Posterior cingulate gyrus (tissue), 11 donors: ENCODE data around the gene AJUBA.
"Not testable (repeated sequence)": the region's sequence is repeated elsewhere in the genome, so short reads cannot be mapped to it uniquely, and the experiment has no call there.

Experiments
- DNase-seq, 10 donors: peaks; one replicate each; pipeline versions ENCODE4 v3.0.0 to v3.0.0-alpha.2; 2020 to 2021; ENCODE audit warnings: mixed read lengths in 3 of 10
- intact Hi-C: fragments of 100-400 bp; cut with DNase I; formaldehyde crosslinking; loops from one replicate; pipeline ENCODE4 v1.15.1; 2023

AJUBA gene

DNA sequence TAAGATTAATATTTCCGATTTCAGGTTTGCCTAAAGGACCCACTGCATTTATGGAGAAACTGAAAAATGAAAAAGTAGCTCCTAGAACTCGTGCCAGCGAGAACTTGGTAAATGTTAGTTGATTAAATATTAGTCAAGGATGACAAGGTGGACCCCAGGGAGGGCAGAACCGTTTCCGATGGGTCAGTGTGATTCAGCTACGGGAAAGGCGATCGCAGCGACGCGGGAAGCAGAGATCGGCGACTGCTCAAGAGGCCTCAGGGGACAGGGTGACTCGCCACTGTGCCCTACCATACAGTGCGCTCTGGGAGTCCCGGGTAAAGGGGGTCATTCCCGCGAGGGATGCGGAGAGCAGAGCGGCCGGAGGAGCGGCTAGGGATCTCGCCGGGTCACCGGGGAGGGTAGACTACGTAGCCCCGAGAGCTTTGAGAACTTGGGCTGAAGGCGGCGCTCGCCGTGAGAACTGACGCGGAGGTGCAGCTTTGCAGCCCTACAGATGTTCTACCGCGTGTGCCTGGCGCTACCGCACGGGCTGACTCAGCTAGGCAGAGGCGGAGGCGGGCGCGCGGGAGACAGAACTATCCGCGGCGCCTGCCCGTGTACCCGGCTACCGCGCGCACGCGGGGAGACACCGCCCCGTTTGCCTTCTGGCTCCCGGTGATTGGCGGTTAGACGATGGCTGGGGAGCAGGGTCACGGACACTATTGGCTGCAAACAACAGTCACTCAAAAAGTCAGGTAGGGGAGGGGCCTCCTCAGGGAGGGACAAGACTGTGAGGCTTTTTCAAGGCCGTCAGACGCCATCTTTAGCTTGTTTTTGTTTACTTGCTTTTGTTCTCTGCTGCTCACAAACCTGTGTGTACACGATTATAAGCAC, 24.4 kb upstream of the AJUBA start:
- DNase-seq = peak; percentile 95 to 100 (median 97)
- intact Hi-C loops = loop anchor here (2.0 kb wide), 1 partner anchor 28 kb away; the partner anchor contains the start of gene PSMB5

DNA sequence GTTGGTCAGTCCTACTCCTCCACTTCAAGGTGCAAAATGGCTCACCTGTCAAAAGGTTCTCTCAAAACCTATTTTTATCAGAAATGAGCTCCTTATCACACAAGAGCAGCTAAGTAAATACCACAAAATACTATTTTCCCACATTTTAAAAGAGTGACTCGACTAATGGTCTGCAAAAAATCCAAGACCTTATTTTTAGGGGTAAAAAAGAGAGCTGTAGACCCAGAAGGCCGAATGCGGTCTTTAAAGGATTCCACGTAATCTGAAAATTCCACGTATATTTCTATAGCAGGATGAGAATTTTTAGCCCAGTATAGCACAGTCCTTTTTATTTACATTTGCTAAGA, 23.8 kb upstream of the AJUBA start:
- DNase-seq = no peak
- intact Hi-C loops = loop anchor here (2.0 kb wide), 1 partner anchor 29 kb away; the partner anchor contains the start of gene PSMB5

DNA sequence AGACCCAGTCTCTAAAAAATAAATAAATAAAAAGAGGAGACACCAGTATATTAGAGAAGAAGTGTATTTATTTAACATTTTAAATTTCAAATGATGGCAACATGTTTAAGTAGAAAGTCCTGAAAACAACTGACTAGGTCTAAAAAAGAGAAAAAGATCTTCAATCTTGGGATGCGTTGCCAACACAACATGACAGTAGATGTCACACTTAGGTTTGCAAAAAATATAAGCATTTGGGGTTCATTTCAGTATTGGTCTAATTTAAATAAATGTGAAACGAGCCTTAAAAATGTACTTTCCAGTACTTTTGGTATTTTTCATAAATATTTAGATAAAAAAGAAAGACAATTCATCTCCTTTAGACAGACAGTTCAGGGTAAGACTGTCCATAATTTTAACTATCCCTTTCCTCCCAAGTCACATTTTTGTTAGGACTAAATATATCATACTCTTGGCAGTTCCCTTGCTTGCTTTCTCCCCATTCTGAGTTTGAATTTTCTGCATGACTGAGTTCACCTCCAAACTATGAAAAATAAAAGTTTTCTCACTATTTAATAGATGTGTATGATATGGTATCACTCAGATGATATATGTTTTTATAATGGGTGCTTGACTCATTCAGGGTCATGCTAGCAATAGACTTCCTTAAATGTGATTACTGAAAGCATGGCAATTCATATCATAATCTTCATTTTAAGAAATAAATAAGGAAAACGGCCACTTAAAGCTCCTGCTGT, 23.3 kb upstream of the AJUBA start:
- no peak for DNase-seq
- intact Hi-C loops = loop anchor here (2.0 kb wide), 1 partner anchor 29 kb away; the partner anchor contains the start of gene PSMB5

DNA sequence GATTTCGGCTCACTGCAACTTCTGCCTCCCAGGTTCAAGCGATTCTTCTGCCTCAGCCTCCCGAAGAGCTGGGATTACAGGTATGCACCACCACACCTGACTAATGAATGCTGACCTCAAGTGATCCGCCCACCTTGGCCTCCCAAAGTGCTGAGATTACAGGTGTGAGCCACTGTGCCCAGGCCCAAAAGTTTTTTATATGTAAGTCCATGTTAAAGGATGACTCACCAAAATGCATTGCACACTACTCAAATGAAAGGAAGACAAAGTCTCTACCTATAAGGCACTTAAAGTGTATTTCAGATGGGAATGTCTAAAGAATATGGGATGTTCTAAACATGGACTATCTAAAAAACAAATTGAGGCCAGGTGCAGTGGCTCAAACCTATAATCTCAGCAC, 21.9 kb upstream of the AJUBA start:
- DNase-seq, intact Hi-C loops: not testable (repeated sequence)

DNA sequence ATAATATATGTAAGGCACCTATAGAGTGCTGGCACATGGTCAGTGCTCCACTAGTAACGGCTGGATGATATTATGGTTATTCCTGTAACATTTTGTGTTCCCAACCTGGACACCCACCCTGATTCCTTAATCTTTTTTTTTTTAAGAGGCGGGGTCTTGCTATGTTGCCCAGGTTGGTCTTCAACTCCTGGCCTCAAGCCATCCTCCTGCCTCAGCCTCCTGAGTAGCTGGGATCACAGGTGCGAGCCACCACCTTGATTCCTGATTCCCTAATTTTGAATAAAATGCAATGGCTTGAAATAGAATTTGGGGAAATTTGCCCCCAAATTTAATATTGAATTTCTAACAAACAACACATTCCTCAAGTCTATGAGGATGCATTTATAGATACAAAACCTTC, 20.2 kb upstream of the AJUBA start:
- intact Hi-C loops = no loop called here
- no peak for DNase-seq

DNA sequence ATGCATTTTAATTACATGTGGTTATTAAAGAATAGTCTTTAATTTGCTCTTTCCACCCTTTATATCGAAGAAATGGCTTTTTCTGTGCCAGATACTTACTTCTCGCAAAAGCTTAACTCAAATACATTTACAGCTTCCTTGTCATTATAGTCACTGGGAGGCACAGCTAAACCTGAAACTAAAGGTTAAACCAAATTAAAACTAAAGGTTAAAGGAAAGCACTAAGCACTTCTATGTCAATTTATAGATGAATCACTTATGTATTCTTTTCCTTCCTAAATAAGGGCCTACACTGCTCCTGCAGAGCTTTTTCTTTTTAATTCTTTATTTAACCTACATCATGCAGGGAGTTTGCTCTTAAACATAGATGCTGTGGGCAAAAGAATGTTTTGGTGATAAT, 18.5 kb upstream of the AJUBA start:
- DNase-seq = no peak
- intact Hi-C loops = no loop called here

DNA sequence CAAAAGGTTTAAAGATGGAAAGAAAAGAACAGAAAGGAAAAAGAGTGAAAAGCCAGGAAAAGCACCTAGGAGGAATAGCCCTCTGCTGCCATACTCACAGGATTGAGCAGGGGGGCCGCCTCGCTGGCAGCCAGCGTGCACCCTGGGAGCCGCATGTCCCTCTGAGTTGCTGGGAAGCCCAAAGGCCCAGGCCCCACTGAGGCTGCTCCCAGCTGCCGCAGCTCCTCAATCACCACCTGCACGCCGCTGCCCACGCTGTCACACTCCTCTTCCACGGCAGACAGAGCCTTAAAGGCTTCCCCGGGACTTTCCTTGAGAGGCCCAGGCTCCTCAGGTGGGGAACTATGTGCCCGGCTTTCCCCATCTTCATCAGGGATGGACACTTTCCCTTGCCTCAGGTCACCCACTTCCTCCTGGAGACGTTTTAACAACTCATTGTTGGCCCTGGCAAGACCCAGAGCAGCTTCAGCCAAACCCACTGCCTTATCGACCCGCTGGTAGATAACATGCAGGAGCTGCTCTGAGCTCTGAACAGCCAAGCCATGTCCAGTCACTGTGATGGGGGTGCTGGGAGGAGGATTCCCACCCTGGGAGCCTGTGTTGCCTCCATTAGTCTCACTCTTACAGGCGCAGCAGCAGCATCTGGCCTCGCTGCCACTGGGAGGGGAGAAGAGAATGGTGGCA, 16.1 kb upstream of the AJUBA start:
- intact Hi-C loops = no loop called here
- DNase-seq = no peak

DNA sequence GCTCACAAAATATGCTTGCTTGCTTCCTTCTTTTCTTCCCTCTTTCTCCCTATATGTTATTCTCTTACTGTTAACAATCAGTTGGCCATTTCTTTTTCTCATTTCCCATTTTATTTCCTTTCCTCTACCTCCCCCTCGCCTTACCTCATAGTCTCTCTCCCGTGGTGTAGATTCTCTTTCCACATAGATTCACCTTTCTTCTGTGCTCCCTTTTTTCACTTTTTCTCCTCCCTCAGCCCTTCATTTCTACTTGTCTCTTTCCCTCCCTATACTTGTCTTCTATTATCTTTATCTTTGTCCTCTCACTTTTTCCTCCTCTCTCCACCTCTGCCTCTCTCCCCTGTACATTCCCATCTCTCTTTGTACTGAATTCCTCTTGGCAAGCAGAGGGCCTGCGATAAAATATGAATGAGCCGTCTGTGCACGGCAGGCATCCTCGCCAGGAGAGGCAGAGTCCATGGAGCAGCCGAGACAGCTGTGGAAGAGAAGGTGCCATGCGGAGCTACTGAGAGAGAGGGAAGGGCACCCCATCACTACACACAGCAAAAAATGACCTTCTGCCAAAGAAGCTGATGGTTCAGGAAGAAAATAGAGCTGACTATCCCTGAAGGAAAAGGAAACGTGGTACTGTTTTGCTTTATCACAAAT, 15.4 kb upstream of the AJUBA start:
- peak in 2 of 10 donors; percentile 43 to 90 for DNase-seq
- intact Hi-C loops = no loop called here

DNA sequence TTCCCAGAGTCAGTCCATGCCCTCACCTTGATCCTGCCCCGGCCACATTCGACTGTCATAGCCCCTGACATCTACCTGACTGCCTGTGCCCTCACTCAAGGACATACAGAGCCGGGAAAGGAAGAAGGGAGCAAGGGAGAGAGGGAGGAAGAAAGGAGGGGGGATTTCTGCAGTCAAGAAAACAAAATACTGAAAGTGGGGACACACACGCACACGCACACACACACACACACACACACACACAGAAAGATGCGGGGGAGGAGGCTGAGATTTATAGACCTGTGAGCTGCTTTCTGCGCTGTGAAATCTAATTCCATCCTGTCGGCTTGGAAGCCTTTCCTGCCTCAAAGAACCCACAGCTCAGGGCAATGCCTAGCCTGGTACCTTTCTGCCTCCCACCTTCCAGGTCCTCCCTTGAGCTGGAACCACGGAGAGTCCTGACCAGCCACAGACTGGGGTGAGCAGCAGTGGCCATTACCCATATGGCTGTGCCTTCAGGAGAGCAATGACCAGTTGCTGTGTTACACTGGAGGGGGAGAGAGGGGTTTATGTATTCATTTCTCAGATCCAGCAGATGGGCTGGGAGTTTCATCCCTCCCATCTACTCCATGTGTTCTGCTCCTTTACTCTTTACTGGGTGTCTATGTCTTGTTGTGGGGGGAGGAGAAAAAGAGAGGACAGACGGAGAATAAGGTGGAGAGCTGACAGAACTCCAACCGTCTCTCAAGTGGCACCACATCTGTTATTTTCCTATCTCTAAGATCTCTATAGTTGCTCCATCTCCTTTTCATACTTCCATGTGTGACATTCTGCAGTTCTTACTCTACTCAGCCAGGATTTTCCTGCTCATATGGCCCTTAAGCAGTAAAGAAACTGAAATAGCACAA, 14.7 kb upstream of the AJUBA start:
- intact Hi-C loops = no loop called here
- no peak for DNase-seq

DNA sequence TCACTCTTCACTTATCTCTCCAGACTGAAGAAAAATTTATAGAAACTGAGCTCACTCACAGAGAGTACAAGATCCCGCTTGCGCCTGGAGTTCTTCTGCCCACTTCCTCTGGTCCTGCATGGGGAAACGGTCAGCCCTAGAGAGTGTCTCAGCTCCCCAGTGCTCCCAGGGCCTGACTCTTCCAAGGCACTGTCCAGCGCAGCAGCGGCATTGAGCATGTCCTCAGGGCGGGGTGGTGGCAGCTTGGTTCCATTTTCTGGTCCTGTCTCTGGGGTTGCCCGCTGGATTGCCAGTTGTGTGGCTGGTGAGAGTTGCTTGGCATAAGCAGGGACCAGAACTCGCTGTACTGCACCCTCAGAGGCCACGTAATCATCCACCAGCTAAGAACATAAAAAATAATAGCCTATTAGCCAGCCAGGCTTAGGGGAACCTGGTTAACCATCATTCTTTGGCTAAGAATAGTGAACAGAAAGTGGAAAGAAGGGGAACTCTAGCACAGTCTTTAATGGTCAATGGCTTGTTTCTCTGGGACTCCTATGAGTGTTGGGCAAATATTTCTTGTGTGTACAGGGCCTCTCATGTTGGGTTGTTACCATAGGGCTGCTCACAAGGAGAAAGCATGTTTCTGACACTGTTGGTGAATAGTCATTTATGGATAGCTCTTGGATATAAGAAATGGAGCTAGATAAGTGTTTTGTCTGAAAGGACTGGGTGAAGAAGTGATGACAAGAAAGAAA, 13.7 kb upstream of the AJUBA start:
- no peak for DNase-seq

DNA sequence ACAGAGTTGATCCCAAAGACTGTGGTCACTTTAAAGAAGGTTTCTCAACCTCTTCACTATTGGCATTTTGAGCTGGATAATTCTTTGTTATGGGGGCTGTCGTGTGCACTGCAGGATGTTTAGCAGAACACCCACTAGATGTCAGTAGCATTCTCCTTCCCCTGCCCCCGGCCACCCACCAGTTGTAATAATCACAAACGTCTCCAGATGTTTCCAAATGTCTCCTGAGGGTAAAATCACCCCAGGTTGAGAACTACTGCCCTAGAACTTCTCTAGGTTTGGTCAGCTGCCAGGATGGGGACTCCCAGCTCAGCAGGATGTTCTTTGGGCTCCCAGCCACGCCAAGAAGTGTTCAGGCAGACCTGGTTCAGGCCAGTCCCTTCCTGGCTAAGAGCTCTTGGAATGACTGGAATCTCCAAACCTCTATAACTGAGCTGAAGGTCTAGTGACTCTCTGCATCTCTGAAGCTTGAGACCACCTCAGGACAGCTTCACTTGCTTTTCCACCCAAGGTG, 12.5 kb upstream of the AJUBA start:
- intact Hi-C loops = loop anchor here (2.0 kb wide), 1 partner anchor 64 kb away; no protein-coding TSS in a partner anchor
- no peak for DNase-seq

More for the DNA sequence above, 13.7 kb upstream of the AJUBA start:
- intact Hi-C loops = loop anchor here (2.0 kb wide), 1 partner anchor 63 kb away; no protein-coding TSS in a partner anchor

DNA sequence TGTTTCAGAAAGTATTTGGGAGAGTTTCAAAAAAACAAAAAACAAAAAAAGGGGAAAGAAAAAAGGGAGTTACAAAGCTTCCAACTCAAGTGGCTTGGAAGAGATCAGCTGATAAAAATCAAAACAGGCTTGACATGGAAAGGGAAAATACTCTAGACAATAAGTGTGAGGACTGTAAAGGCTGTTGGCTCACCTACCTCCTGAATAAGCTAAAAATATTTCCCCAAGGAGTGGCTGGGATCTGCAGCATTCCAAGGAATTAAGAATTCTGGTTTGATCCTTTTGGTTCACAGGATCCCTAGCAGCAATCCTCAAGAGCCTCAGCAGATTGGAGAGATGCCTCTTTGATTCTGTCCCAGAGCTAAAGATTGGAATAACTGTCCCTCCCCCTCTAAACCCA, 11.2 kb upstream of the AJUBA start:
- DNase-seq = no peak
- intact Hi-C loops = no loop called here

DNA sequence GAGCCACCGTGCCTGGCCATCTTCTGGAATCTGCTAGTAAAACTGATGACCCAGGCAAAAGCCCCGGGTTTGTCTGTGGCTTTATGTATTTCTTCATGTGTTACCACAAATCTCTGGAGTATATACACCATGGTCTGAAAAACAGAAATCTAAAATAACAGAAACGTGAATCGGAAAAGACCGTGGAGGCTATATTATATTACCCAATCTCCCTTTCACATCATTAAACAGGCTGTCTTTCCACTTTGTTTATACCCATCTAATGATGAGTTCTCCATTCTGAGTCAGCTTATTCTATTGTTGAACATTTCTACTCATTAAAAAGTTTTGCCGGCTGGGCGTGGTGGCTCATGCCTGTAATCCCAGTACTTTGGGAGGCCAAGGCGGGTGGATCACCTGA, 9.5 kb upstream of the AJUBA start:
- intact Hi-C loops = no loop called here
- DNase-seq = no peak

DNA sequence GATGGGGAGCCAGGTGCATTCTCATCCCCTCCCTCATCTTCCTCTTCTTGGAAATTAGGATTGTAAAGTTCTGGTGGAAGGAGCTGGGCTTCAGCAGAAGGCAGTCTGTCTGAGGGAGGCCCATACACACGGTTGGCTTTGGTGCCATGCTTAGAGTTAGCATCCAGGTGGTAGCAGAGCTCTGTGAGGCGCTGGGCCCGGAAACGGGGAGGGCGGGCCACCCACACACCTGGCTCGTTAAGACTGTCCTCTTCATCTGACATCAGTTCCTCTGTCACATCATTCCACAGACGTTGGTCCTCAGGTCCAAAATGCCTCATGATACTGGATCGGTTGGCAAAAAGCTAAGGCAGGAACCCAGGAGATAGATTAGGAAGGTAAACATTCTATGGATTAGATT, 4.9 kb upstream of the AJUBA start:
- intact Hi-C loops = loop anchor here (10.0 kb wide), 1 partner anchor 52 kb away; no protein-coding TSS in a partner anchor
- DNase-seq = no peak

DNA sequence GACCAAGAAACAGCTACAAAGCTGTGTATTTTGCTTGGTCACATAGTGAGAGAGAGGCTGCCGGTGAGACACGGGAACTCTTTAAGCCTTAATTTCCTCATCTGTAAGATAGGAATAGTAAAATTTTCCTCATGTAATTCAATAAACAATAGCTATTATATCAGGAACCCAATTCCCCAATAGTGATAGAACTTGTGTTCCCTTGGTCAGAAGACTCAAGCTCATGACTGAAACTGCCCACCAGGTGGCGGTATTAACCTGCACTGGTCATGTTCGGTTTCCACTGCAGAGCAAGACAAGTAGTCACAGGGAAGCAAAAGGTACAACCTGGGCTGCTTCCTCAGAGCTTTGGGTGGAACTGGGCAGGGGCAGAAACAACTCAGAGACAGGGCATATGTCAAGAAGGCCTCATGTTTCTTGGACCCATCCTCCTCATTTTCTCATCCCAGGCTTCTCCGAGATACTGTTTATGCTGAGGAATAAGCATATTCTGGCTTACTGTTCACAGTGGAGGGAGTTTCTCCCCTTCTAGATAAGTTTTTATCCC, 4.2 kb upstream of the AJUBA start:
- intact Hi-C loops = loop anchor here (1.0 to 10.0 kb wide), 2 partner anchors 52 to 72 kb away; no protein-coding TSS in a partner anchor
- peak; percentile 78 to 99 (median 94) for DNase-seq

DNA sequence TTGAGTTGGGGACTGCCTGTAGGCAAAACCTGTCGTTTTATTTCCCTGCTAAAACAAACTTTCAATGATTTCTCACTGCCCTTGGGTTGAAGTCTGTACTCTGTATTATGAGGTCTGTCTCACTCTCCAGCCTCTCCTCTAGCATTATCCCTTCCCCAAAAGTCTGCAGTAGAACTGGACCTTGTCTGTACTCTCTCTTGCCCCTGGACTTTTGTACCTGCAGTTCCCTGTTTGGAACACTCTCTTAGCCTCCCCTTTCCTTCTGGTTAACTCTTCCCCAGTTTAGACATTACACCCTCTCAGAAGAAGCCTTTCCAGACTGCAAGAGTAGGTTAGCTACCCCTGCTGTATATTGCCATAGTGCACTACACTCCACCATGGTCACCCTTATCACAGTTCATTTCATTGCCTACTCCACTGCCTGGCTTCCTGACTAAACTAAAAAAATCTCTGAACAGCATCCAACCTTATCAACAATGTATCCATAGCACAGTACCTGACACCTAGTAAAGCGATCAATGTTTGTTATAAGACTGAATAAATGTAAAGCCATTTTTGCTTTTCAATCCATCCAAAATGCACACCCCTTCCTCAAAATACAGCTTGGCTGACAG, 3.6 kb upstream of the AJUBA start:
- no peak for DNase-seq
- intact Hi-C loops = loop anchor here (1.0 to 10.0 kb wide), 2 partner anchors 51 to 72 kb away; no protein-coding TSS in a partner anchor

DNA sequence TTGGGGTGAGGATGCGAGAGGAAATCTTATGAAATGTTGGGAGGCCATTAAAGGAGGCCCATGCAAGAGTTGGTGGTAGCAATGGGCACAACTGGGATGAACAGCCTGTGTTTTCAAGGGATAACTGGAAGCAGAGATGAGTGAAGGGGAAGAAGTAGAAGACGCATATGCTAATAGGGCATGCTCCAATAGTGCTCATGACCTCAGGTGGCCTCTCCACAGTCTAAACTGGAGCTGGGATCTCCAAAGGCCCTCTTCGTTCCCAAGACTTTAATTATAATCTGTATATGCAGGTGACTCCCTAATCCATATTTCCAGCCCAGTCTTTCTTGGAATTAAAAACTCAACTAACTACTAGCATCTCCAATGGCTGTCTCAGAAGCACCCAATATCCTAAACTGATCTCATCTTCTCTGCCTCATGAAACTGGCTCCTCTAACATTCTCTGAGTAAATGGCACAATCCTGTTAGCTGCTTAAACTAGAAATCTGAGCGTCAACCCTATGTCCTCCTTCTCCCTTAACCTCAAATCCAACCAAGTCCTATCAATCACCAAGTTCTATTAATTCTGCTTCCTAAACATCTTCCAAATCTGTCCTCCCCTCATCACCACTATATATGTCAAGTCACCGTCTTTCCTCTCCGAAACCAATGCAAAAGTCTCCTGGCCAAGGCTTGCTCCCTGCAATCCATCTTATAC, 2.8 kb upstream of the AJUBA start:
- intact Hi-C loops = loop anchor here (10.0 kb wide), 1 partner anchor 50 kb away; no protein-coding TSS in a partner anchor

More for the DNA sequence above, 2.8 kb upstream of the AJUBA start:
- no peak for DNase-seq
